AG04449 (cell line): ENCODE measurements around the gene SLC38A8.

Source experiments
- CTCF ChIA-PET: fragments of 350-600 bp; formaldehyde crosslinking; extraction: SDS; loops from one replicate; lab custom pipeline; 2021; ENCODE audit warnings: antibody characterized with exemption; lab: Yijun Ruan, JAX
- POLR2A ChIA-PET: fragments of 400-600, 350-600 bp; formaldehyde crosslinking; extraction: SDS; loops from one replicate; lab custom pipeline; 2020; ENCODE audit warnings: antibody characterized with exemption, inconsistent platforms; lab: Yijun Ruan, JAX
- DNase-seq: peaks from one replicate; pipeline ENCODE4 v3.0.0-alpha.2; 2010; ENCODE audit warnings: low read depth, low spot score
- H3K4me3 ChIP-seq: 2 replicates; pipeline ENCODE4 v1.5.1; 2011; ENCODE audit warnings: low read depth, mild to moderate bottlenecking, control low read depth, low read length
- TF ChIP-seq, protein P1 (sequence below): IDR thresholded peaks from one replicate; pipeline ENCODE4 v1.5.1; 2011; ENCODE audit warnings: mild to moderate bottlenecking, moderate library complexity, low read length, control low read depth, inconsistent platforms; ENCODE audit not compliant: insufficient read depth; ENCODE audit errors: missing control alignments

SLC38A8 gene

DNA sequence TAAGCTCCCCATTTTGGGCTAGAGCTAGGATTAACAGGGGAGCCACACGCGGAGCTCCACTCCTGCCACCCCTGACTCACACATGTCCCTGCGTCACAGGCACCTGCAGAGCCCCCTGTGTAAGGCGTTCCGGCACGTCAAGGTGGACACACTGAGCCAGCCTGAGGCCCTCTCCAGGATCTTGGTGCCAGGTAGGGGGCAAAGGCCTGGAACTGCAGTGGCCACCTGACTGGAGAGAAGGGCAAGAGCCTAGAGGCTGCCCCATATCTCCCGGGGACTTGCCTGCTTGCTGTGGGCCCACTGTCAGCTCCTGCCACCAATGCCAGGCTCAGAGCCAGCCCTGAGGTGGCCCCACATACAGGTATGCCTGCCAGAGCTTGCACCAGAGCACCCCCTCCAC lies 40.9 kb downstream of the SLC38A8 start:
- TF ChIP-seq, protein P1, sequence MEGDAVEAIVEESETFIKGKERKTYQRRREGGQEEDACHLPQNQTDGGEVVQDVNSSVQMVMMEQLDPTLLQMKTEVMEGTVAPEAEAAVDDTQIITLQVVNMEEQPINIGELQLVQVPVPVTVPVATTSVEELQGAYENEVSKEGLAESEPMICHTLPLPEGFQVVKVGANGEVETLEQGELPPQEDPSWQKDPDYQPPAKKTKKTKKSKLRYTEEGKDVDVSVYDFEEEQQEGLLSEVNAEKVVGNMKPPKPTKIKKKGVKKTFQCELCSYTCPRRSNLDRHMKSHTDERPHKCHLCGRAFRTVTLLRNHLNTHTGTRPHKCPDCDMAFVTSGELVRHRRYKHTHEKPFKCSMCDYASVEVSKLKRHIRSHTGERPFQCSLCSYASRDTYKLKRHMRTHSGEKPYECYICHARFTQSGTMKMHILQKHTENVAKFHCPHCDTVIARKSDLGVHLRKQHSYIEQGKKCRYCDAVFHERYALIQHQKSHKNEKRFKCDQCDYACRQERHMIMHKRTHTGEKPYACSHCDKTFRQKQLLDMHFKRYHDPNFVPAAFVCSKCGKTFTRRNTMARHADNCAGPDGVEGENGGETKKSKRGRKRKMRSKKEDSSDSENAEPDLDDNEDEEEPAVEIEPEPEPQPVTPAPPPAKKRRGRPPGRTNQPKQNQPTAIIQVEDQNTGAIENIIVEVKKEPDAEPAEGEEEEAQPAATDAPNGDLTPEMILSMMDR, result no peak
- CTCF ChIA-PET, result no interaction called here
- DNase-seq, result no peak
- H3K4me3 ChIP-seq, result no peak overlapping the region
- POLR2A ChIA-PET, result no interaction called here

DNA sequence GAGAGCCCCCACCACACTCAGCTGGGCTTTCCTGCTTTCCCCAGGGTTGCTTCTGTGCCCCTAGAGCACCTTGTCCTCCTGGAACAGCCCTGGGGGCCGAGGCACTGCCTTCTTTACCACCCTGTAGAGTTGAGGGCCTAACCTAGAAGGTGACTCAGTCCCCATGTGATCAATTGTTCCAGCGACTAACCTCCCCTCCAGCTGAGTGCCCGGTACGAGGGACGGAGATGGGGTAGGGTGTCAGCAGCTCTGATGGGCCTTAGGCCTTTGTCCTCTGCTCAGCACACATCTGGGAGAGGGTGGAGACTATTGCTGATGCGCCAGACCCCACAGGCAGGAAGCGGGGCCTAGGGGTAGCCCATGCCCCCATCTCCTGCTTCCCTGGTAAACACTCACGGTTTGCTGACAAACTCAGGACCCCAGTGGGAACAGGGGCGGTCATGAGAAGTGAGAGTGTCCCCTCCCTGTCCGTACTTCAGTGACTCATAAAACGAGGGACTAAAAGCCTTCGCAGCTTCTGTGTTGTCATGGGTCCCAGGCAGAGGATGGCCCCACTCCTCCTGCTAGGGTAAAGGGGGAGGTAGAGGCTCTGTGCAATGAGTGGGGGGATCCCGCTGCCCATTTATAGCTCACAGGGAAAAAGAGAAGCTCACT lies 41.5 kb downstream of the SLC38A8 start:
- ChIA-PET POLR2A (no interaction called here), CTCF (no interaction called here)
- DNase-seq, result no peak
- H3K4me3 ChIP-seq, result no peak overlapping the region
- TF ChIP-seq, protein P1, result no peak

DNA sequence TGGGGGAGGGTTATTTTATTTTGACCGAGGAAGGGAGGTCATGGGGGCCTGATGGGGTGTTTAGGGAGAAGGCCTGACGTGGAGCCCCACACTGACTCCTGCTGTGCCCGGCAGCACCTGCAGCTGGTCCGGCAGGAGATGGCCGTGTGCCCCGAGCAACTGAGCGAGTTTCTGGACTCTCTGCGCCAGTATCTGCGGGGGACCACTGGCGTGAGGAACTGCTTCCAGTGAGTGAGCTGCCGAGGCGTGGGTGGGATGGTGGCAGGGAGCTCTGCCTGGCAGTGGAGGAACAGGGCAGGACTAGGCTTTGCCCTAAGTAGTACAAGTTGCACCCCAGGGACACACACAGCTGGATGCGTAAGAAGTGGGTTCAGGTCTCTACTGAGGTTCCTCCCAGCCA lies 44.5 kb downstream of the SLC38A8 start:
- H3K4me3 ChIP-seq, result no peak overlapping the region
- TF ChIP-seq, protein P1, result no peak
- ChIA-PET CTCF (interaction anchor here (0.9 kb wide), 1 partner anchor 68 kb away, joined by 5 read pairs; no protein-coding TSS in a partner anchor), POLR2A (no interaction called here)
- no peak for DNase-seq

DNA sequence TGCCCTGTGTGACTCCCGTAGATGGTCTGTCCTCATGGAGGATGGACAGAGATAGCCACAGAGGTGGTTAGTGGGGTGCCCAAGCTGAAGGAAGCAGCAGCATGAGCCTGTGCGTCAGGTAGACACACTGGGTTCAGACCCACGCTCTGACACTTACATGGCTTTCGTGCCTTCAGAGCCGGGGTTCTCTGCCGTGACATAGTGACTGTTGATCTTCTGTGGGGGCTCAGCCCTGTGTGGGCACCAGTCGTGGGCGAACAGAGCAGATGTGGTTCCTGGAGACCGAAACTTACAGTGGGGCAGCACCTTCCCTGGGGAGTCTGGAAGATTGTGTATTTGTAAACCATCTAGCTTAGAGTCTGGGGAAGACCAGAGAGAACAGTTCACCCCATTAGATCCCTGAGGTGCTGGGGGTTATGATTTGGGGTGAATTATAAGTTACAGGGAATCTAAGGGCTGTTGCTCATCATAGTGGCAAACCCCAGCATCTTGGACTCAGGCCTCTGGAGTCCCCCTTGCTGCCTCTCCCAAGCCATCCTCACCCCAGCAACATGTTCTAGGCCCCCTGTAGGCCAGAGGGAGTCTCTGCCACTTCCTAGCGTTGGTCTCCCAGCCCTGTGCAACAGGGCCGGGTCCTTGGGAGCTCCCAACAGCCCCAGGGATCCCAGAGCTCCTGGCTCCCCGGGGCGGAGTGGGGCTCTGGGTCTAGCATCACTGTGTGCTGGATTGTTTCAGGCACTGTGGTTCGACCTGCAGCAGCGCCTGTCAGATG lies 45.9 kb downstream of the SLC38A8 start:
- DNase-seq, result no peak
- ChIA-PET CTCF (interaction anchor here (0.6 to 1.8 kb wide), 2 partner anchors 40 to 63 kb away, joined by 3 to 5 read pairs; no protein-coding TSS in a partner anchor), POLR2A (no interaction called here)
- TF ChIP-seq, protein P1, result no peak
- no peak overlapping the region for H3K4me3 ChIP-seq

DNA sequence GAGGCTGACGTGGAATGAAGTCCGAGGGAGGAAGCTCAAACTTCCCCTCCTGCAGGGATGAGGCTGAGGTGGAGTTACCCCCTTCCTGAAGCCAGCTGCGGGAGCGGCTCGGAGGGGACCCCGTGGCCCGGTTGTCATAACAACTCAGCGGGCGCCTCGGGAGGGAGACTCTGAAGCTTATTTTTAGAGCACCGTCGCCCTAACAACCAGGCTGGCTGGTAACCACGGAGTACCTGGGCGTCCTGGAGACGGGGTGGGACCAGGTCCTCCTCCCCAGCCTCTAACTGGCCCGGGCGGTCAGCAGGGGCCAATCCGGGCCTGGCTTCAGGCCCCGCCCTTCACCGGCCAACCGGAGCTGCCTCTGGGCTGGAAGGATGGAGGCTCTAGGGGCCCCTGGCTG lies 46.8 kb downstream of the SLC38A8 start:
- CTCF ChIA-PET, result interaction anchor here (1.0 to 4.0 kb wide), 4 partner anchors 11 to 70 kb away, joined by 4 to 21 read pairs (median 4); no protein-coding TSS in a partner anchor
- no peak overlapping the region for H3K4me3 ChIP-seq
- POLR2A ChIA-PET, result no interaction called here
- DNase-seq, result no peak
- TF ChIP-seq, protein P1, result no peak

DNA sequence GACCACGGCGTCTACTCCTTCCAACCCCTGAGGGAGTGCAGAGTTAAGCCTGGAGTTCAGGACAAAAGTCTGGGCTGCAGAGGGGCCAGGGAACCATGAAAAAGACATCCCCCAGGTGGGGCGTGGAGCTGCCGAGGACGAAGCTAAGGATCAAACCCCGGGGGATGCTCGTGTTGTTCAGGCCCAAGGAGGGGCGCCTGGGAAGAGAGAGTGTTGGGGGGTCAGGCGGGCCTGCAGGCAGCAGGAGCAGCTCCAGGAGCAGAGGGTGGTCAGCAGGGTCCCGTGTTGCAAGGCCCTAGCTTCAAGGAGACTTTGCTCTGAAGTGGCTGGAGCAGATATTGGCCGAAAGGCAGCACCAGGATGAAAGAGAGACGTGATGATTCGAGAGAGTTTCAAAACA lies 47.9 kb downstream of the SLC38A8 start:
- ChIA-PET CTCF (interaction anchor here (1.1 to 4.0 kb wide), 8 partner anchors 19 to 282 kb away, joined by 3 to 21 read pairs (median 5); no protein-coding TSS in a partner anchor), POLR2A (no interaction called here)
- TF ChIP-seq, protein P1, result no peak

More for the DNA sequence above, 47.9 kb downstream of the SLC38A8 start:
- H3K4me3 ChIP-seq, result no peak overlapping the region
- DNase-seq, result no peak
